Glomerular visceral epithelial cell (primary cell): ENCODE data around the gene KCNAB2.
A peak's percentile ranks its signal among the peaks of the same experiment; 100 is the strongest.

Source experiments
- DNase-seq: peaks from one replicate; pipeline ENCODE4 v3.0.0-alpha.2; 2016; ENCODE audit errors: extremely low spot score

The KCNAB2 gene

DNA sequence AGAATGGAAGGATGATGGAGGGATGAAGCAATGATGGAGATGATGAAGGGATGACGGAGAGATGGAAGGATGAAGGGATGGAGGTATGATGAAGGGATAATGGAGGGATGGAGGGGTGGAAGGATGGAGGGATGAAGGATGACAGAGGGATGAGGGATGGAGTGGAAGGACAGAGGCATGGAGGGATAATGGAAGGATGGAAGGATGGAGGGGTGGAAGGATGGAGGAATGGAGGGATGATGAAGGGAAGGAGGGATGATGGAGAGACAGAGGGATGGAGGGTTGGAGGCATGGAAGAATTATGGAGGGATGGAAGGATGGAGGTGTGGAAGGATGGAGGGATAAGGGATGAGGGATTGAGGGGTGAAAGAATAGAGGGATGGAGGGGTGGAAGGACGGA lies 62.8 kb downstream of the KCNAB2 start:
- no peak for DNase-seq

DNA sequence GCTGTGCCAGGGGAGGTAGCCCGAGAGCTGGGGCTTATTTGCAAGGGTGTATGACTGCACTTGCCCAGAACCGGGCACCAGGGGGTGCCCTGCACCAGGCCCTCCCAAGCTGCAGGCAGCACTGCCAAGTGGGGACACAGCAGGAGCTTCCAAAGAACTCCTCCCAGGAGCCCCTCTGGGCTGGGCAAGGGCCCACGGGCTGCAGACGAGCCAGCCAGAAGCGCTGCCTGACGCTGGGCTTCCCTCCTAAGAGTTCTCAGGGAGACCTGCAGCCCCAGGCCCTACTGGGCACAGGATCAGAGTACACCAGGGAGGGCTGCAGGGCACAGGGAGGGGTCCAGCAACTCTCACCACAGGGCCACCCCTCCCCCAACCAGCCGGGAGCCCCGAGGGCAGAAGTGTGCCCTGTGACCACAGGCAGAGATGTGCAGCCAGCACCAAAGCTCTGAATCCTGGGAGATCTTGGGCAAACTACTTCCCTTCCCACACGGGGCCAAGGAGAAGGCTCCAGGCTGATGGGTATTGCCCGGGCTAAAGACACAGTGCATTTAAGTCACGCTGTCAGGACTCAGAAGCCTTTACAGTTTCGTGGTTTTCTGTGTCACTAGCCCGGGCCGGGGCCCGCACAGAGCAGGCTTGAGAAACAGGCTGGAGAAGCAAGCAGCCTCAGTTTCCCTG lies 63.4 kb downstream of the KCNAB2 start:
- peak; percentile 62 for DNase-seq

DNA sequence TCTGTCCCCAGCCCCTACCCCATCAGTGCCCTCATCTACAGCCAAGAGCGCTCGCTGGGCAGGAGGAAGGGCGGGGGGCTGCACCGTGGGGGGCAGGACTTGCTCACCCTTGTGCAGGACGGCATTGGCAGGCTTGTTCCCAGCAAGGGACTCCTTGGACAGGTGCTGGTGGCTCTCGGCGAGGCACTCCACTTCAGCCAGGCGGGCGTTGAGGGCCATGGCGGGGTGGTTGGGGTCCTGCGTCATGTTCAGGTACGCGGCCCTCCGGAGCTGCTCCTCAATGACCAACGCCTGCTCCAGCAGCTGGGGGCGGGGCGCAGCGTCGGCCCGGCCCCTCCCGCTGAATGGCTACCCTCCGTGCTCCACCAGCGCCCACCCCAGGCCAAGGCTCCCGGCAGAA lies 64.0 kb downstream of the KCNAB2 start:
- no peak for DNase-seq

DNA sequence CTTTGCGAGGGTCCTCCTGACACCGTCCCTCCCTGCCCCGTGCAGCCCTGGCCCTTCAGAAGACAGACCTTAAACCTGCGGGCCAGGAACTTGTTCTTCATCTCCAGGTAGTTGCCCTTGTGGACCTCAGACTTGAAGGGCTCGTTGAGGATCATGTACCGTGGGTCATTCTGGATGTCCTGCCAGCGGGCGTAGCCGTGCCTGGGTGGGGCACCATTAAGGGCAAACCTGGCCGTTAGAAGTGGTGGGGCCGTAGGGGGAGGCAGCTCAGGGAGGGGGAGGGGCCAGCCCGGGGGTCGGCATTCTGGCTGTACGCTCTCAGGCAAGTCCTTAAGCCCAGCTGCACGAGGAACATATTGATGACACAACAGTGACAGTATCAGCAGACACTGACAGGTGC lies 64.6 kb downstream of the KCNAB2 start:
- no peak for DNase-seq

DNA sequence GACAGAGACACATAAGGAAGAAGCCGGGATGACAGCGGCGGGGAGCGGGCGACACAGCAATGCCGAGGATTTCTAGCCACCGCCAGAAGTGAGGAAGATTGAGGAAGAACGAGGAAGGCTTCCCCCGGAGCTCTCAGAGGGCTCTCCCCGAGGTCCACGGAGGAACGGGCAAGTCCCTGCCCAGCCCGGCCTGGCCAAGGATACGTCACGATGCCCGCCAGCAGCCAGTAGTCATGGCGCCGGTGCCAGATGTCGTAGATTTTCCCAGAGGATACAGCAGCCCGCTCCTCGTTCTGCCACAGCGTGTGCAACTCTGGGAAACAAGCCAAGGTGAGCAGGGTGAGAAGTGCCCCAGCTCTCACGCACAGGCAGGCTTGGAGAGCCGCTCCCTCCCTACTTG lies 65.9 kb downstream of the KCNAB2 start:
- DNase-seq: no peak

DNA sequence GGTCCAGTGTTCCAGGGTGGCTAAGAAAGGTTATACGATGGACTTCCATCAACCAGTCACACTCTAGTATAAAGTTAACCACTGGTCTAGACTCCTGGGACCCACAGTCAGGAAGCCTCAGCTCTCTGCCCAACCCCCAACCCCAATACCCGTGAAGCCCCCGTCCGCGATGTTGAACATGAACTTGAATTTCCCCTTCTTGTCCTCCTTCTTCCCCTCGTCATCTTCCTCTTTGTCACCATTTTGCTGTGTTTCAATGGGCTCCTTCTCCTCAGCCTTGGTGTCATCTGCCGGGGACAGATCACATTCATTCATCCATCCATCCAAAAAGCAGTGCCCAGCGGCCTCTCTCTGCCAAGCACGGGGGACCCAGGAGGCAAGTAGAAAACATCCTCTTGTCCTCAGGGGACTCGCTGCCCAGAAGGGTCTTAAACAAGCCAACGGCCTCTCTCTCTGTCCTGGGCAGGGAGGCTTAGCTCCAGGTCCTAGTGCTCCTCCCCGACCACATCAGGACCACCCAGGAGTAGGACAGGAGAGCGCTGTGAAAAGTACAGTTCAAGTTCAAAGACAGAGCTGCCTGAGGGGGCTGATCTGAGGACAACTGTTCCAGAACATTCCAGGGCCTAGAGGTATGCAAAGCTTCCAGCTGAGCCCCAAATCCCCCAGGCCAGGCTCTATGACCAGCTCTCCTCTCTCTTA lies 66.5 kb downstream of the KCNAB2 start:
- DNase-seq: no peak

DNA sequence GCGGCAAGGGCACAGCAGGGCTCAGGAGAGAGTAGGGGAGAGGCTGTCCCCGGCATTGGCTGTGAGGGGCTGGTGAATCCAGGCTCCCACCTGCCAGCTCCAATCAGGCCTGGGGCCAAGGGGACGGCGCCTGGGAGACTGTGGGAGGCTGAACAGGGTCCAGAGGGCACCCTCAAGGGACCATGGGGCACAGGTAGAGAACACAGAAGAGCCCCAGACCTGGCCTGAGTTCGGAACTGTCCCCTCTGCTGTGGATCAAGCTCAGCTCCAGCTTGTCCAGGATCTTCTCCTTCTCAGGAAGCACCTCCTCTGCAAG lies 67.0 kb downstream of the KCNAB2 start:
- no peak for DNase-seq

DNA sequence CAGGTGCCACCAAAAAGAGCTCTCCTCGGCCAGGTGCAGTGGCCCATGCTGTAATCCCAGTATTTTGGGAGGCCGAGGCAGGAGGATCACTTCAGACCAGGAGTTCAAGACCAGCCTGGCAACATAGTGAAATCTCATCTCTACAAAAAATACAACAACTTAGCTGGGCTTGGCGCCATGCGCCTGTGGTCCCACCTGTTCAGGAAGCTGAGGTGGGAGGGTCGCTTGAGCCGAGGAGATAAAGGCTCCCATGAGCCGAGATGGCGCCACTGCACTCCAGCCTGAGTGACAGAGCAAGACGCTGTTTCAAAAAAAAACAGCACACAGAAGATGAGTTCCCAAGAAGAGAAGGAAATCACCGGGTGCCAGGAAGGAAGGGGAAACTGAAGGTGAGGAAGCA lies 67.4 kb downstream of the KCNAB2 start:
- no peak for DNase-seq

DNA sequence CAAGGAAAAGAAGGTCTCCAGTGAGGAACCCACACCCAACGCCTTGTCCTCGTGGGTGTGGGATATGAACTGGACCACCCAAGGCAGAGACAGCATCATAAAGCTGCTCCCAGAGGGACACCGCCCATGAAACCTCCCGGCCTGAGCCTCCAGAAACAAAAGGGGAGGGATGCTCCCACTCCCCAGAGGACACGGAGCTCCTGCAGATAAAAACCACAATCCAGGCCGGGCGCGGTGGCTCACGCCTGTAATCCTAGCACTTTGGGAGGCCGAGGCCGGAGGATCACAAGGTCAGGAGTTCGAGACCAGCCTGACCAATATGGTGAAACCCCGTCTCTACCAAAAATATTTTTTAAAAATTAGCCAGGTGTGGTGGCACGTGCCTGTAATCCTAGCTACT lies 68.1 kb downstream of the KCNAB2 start:
- no peak for DNase-seq

DNA sequence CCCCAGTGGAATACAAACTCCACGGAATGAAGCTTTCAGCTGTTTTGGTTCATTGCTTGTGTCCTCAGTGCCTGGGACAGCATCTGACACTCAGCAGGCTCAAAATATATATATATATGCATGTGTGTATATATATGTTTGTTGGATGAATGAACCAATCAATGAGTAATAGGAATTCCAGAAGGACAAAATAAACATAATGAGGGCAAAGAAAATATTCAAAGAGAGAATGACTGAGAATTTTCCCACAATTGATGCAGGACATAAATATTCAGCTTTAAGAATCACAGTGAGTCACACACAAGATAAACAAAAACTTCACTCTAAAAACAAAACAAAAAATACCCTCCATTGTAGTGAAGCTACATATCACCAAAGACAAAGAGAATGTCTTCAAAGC lies 70.4 kb downstream of the KCNAB2 start:
- DNase-seq: no peak

DNA sequence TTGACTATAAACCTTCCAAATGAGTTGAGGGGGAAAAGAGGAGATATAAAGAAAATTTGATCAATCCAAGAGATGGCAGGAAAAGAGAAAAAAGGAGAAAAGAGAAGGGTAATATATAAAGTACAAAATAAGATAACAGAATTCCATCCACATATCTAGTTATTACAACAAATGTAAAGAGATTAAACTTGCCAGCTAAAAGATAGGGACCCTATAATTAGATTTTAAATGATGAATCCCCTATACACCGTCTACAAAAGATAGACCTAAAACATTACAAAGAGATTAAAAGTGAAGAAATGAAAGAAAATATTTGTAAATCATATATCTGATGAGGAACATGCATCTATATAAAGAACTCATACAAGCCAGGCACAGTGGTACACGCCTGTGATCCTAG lies 71.4 kb downstream of the KCNAB2 start:
- no peak for DNase-seq

DNA sequence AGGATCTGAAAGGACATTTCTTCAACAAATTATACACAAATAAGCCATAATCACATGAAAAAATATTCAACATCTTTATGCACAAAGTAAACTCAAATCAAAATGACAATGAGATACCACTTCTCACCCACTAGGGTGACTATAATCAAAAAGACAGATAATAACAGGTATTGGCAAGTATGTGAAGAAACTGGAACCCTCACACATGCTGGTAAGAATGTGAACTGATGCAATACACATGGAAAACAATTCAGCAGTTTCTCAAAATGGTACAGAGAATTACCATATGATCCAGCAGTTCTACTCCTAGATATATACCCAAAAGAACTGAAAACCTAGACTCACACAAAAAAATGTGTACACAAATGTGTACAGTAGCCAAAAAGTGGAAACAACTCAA lies 71.9 kb downstream of the KCNAB2 start:
- no peak for DNase-seq

DNA sequence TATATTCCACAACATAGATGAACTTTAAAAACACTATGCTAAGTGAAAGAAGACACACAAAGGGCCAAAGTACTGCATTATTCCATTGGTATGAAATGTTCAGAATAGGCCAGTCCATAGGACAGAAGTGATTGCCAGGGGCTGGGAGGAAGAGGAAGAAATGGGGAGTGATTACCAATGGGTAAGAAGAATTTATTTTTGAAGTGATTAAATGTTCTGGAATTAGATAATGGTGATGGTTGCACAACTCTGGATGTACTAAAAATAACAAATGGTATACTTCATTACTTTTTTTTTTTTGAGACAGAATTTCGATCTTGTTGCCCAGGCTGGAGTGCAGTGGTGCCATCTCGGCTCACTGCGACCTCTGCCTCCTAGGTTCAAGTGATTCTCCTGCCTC lies 72.7 kb downstream of the KCNAB2 start:
- DNase-seq: no peak

DNA sequence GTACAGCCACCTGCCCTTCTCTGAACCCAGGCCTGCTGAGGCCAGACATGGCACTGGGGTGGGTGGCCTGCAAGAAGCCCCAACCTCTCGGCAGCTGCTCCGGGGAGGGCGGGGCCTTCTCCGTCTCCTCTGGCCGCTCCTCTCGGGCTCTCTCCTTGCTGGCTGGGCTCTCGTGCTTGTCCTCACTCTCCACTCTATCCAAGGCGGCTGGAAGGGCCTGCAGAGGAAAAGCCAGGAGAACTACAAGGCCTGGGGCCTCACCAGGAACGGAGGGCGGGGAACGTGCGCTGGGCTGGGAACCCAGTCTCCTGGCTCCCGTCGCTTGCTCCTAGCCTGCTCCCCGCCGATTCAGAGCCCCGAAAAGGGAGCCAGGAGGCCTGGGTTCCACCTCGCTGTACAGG lies 75.3 kb downstream of the KCNAB2 start:
- DNase-seq: no peak

DNA sequence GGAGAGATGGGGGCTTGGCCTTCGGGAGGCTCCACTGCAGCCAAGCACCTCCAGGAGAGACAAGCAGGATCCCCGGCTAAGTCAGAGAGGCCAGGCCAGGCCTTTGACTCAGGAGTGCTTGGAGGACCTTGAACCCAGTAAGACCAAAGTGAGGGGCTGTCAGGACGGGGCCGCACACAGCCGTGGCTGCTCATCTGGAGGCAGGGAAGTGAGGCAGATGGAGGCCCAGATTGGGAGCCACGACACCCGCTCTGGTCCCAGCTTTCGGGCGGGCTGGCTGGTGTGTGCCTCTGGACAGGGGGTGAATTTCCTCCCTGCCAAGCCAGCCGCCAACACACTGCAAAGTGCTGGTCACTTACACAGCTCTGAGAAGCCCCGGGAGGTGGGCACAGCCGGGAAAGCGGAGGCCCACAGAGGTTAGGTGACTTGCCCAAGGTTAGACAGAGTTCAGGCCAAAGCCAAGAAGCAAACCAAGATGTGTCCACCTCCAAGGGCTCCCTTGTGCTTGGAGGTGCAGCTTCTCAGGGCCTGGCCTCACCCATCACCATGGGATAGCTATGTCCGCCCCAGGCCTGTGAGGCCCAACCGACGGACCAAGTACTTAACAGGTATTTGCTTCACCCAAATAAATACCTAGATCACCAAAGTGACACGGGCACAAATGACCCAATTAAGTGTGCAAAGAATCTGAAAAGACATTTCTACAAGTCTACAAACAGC lies 76.1 kb downstream of the KCNAB2 start:
- no peak for DNase-seq

DNA sequence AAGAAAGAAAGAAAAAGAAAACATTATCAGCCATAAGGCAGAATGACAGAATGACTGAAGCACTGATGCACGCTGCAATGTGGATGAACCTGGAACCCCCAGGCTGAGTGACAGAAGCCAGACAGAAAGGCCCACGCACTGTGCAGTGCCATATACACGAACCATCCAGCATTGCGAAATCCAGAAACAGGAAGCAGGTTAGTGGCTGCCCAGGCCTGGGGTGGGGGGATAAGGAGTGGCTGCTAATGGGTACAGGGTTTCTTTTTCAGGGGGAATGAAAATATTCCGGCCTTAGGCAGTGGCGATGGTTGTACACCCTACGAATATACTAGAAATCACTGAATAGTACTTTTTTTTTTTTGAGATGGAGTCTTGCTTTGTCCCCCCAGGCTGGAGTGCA lies 77.4 kb downstream of the KCNAB2 start:
- no peak for DNase-seq

DNA sequence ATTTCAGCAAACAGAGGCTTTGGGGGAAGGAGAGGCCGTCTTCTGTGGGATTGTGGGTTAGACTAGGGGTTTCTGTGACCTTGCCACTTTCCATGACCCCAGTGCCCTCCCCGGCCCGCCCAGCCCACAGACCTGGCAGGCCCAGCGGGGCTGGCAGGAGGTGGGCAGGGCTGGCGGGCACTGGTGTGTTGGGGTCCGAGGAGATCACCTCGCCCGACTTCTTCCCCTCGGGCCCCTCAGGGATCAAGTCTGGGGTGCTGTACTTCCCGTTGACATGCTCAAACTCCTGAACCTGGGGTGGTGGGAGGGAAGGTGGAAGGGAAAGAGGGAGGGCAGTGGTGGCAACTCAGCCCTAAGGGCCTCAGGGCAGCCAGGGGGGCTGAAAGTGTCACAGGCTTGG lies 78.1 kb downstream of the KCNAB2 start:
- DNase-seq: no peak

DNA sequence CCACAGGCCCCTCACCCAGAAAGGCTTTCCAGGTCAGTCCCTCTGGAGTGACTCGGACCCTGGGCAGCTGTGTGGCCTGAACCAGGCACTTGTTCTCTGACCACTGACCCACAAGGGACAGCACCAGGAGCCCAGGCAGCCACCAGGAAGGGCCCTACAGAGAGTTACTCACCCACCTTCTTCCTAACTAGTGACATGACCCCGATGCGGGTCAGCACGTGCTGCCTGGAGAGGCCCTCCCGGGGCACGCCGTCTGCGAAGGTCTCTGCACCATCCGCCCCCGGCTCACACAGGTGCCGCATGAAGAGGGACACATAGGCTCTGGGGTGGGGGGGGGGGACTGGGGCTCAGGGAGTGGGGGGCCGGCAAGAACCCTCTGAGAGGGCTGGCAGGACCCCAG lies 78.7 kb downstream of the KCNAB2 start:
- DNase-seq: no peak

DNA sequence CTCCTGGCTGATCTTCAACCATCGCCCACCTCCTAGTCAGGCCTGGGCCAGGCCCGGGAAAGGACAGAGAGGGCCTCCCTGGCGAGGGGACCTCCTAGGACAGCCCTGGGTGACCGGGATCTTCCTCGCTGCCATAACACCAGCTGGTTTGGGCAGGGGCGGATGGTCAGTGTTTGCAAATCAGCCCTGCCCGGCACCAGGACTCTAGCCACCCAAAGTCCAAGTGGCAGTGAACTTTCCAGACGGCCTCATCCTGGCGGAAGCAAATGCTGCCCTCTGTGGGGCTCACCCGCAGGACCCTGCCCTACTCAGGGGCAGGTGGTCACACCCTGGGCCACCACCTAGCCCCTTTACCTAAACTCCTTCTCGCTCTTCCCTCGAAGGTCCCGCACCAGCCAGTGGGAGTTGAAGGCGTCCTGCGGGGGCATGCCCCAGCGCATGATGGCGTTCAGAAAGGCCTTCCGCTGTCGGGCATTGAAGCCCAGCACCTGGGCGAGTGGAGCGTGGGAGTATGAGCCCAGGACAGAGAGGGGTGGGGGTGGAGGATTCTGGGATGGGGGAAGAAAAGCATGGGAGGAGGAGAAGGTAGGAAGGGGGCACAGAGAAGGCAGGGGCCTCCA lies 79.2 kb downstream of the KCNAB2 start:
- DNase-seq: no peak

DNA sequence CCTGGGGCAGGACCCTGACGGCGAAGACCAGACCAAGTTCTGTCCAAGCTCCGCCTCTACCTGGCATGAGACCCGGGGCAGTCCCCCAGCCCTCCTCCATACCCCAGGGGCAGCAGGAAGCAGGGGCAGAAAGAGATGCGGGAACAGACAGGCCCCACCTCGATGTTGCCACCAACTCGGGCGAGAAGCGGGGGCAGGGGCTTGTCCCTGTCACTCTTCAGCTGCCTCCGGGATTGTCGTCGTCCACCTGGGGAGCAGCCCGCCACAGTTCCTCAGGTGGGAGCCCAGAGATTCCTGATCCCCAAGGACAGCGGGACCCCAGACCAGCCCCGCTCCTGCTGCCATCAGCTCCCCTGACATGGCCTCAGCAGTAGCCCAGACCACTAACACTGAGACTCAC lies 79.7 kb downstream of the KCNAB2 start:
- DNase-seq: no peak

DNA sequence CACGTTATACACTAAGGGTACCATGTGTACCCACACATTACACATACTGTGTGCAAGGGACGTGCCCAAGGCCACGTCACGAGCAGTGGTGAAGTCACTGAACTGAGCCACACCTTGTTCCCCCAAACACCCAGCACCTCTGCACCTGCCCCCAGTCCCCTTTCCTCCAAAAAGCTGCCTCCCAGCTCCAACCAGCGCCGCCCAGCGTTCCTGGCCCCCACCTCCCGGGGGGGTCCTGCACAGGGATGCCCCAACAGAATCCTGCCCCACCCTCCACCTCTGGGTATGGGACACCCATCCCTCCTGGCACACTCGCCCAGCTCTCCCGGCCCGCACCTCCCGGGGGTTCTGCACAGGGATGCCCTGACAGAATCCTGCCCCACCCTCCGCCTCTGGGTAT lies 80.3 kb downstream of the KCNAB2 start:
- no peak for DNase-seq

DNA sequence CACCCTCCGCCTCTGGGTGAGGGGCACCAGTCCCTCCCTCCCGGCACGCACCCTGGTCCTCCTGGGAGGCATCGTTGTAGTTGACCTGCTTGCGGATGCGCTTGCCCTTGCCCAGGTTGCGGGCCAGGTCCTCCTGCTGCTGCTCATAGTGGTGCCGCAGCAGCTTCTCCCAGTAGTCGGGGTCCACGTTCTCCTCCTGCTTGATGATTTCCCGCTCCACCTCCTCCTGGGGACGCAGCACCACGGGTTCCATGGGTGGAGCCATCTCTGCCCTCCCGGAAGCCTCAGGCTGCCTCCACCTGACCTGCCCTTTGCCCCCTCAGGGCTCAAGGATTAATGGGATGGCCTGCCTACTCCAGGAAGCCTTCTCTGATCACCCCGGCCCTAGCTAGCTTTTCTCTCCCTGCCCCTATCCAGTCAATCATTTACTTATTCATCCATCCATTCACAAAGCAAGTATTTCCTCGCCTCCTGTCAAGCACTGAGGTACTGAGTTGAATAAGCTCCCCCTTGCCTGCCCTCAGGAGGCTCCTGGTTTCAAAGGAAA lies 80.9 kb downstream of the KCNAB2 start:
- no peak for DNase-seq
